Loucy (cell line): ENCODE results near the gene PAX3.

Experiments
- H2AFZ ChIP-seq: fragments of 200-600 bp; sonication (generic); 2 replicates; pipeline ENCODE4 v1.6.0; 2016; ENCODE audit warnings: antibody characterized with exemption, mild to moderate bottlenecking, low read length, moderate library complexity
- H3F3A ChIP-seq: fragments of 200-600 bp; 2 replicates; pipeline ENCODE4 v1.6.0; 2016; ENCODE audit warnings: antibody characterized with exemption, low read depth, mild to moderate bottlenecking
- H3K27me3 ChIP-seq: fragments of 200-600 bp; sonication (generic); 2 replicates; pipeline ENCODE4 v1.6.1; 2014; ENCODE audit warnings: low read length, mild to moderate bottlenecking; ENCODE audit not compliant: insufficient read depth, poor library complexity, severe bottlenecking
- H3K36me3 ChIP-seq: fragments of 200-600 bp; sonication (generic); 2 replicates; pipeline ENCODE4 v1.6.1; 2016; ENCODE audit warnings: low read length; ENCODE audit not compliant: insufficient read depth
- H3K4me1 ChIP-seq: fragments of 200-600 bp; sonication (generic); 2 replicates; pipeline ENCODE4 v1.5.1; 2014; ENCODE audit warnings: low read length, mild to moderate bottlenecking; ENCODE audit not compliant: insufficient read depth, poor library complexity, severe bottlenecking
- H3K4me2 ChIP-seq: fragments of 200-600 bp; sonication (generic); 2 replicates; pipeline ENCODE4 v1.6.0; 2014; ENCODE audit warnings: antibody characterized with exemption, low read length, low read depth, mild to moderate bottlenecking; ENCODE audit not compliant: poor library complexity, severe bottlenecking
- H3K4me3 ChIP-seq: fragments of 200-600 bp; sonication (generic); 2 replicates; pipeline ENCODE4 v1.5.1; 2014; ENCODE audit warnings: low read length, mild to moderate bottlenecking, mixed read lengths; ENCODE audit not compliant: poor library complexity, severe bottlenecking
- H3K79me2 ChIP-seq: fragments of 200-600 bp; sonication (generic); 2 replicates; pipeline ENCODE4 v1.6.1; 2014; ENCODE audit warnings: low read length; ENCODE audit not compliant: insufficient read depth
- H3K9ac ChIP-seq: fragments of 200-600 bp; sonication (generic); 2 replicates; pipeline ENCODE4 v1.6.0; 2014; ENCODE audit warnings: mild to moderate bottlenecking, low read depth, low read length, moderate library complexity; ENCODE audit not compliant: poor library complexity, severe bottlenecking
- H3K9me2 ChIP-seq: fragments of 200-600 bp; sonication (generic); replicated peaks from 2 replicates; pipeline ENCODE4 v1.6.1; 2016; ENCODE audit warnings: low read depth, low read length, mixed read lengths
- H3K9me3 ChIP-seq: fragments of 200-600 bp; sonication (generic); 2 replicates; pipeline ENCODE4 v1.6.1; 2014; ENCODE audit warnings: mild to moderate bottlenecking, antibody characterized with exemption, low read length, low read depth; ENCODE audit not compliant: insufficient read depth
- H4K20me1 ChIP-seq: fragments of 200-600 bp; sonication (generic); 2 replicates; pipeline ENCODE4 v1.6.0; 2014; ENCODE audit warnings: antibody characterized with exemption, low read length, mild to moderate bottlenecking; ENCODE audit not compliant: insufficient read depth, poor library complexity, severe bottlenecking
- CTCF ChIP-seq: fragments of 200-600 bp; sonication (generic); conservative IDR thresholded peaks from 2 replicates; pipeline ENCODE4 v1.5.1; 2014; ENCODE audit warnings: mild to moderate bottlenecking, antibody characterized with exemption, low read length
- EZH2phosphoT487 ChIP-seq: fragments of 200-600 bp; IDR thresholded peaks from 2 replicates; pipeline ENCODE4 v1.6.1; 2018; ENCODE audit warnings: antibody characterized with exemption, mild to moderate bottlenecking, moderate library complexity, borderline replicate concordance

PAX3 gene

GRCh38 chr2:222310747-222311318 lies 12.0 kb upstream of the PAX3 start:
- Histone ChIP-seq H3K4me3 (no peak overlapping the region), H3K4me2 (no peak overlapping the region), H4K20me1 (no peaks in the 10 kb centered on the region), H3K27me3 (no peaks in the 10 kb centered on the region), H3K79me2 (no peaks in the 10 kb centered on the region), H3K36me3 (no peaks in the 10 kb centered on the region), H3K9me3 (no peaks in the 10 kb centered on the region), H3F3A (no peaks in the 10 kb centered on the region), H3K9me2 (no peaks in the 10 kb centered on the region), H3K9ac (no peak overlapping the region), H2AFZ (no peak overlapping the region), H3K4me1 (no peaks in the 10 kb centered on the region)
- TF ChIP-seq CTCF (no peak), EZH2phosphoT487 (no peak)

DNA sequence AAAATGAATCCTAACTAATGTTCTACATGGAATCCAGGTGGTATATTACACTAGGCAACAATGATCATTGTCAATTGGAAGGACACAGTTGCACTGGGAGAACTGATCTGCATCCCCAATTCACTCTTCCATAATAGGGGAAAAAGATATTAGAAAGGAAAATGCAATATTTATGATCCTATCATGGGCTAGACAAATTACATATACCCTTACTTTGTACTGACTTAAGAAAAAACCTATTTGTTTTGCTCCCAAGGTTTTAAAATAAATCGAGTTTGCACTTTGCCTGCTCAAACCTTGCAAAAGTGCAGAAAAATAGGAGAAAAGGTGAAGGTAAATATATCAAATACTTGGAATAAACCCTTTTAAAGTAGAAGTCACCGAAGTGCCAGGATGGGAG lies 11.0 kb upstream of the PAX3 start:
- H3K27me3 ChIP-seq, result no peaks in the 10 kb centered on the region

GRCh38 chr2:222309361-222309760 lies 10.6 kb upstream of the PAX3 start:
- no peaks in the 10 kb centered on the region for H3K36me3 ChIP-seq
- TF ChIP-seq EZH2phosphoT487, result no peak
- no peak for TF ChIP-seq CTCF
- no peaks in the 10 kb centered on the region for H3K79me2 ChIP-seq
- no peaks in the 10 kb centered on the region for H3K27me3 ChIP-seq
- no peaks in the 10 kb centered on the region for H4K20me1 ChIP-seq
- H3K4me3 ChIP-seq, result no peak overlapping the region
- no peaks in the 10 kb centered on the region for H3F3A ChIP-seq
- no peak overlapping the region for H3K9ac ChIP-seq
- H3K4me2 ChIP-seq, result no peak overlapping the region
- H3K9me2 ChIP-seq, result no peaks in the 10 kb centered on the region
- no peaks in the 10 kb centered on the region for H3K9me3 ChIP-seq
- H2AFZ ChIP-seq, result no peak overlapping the region
- H3K4me1 ChIP-seq, result no peaks in the 10 kb centered on the region

More for the DNA sequence above, 11.0 kb upstream of the PAX3 start:
- H4K20me1 ChIP-seq, result no peaks in the 10 kb centered on the region
- TF ChIP-seq EZH2phosphoT487 (no peak), CTCF (no peak)
- H3K9ac ChIP-seq, result no peak overlapping the region
- H3K9me3 ChIP-seq, result no peaks in the 10 kb centered on the region
- no peak overlapping the region for H3K4me2 ChIP-seq
- no peaks in the 10 kb centered on the region for H3K9me2 ChIP-seq
- H2AFZ ChIP-seq, result no peak overlapping the region
- H3F3A ChIP-seq, result no peaks in the 10 kb centered on the region
- no peaks in the 10 kb centered on the region for H3K4me1 ChIP-seq
- H3K4me3 ChIP-seq, result no peak overlapping the region
- no peaks in the 10 kb centered on the region for H3K79me2 ChIP-seq
- no peaks in the 10 kb centered on the region for H3K36me3 ChIP-seq
